BE2C (cell line): Measurements from ENCODE around the gene DYRK4.

Experiments used
- DNase-seq: peaks from one replicate; pipeline ENCODE4 v3.0.0-alpha.2; 2020
- H3K27me3 ChIP-seq: fragments of 250-450 bp; sonication (Bioruptor Pico); 2 replicates; pipeline ENCODE4 v1.5.1; 2020; ENCODE audit warnings: mild to moderate bottlenecking
- H3K36me3 ChIP-seq: fragments of 250-450 bp; sonication (Bioruptor Pico); 2 replicates; pipeline ENCODE4 v1.5.1; 2020; ENCODE audit warnings: mild to moderate bottlenecking
- H3K4me1 ChIP-seq: fragments of 250-450 bp; sonication (Bioruptor Pico); 2 replicates; pipeline ENCODE4 v1.5.1; 2020
- H3K4me3 ChIP-seq: 2 replicates; pipeline ENCODE4 v1.5.1; 2011; ENCODE audit warnings: low read depth, low read length
- H3K9me3 ChIP-seq: fragments of 250-450 bp; sonication (Bioruptor Pico); 2 replicates; pipeline ENCODE4 v1.5.1; 2020
- CTCF ChIP-seq: IDR thresholded peaks from 2 replicates; pipeline ENCODE4 v1.5.1; 2012; ENCODE audit warnings: mild to moderate bottlenecking, low read depth, low read length

Gene DYRK4

GRCh38 chr12:4610481-4610880, 48.5 kb downstream of the DYRK4 start:
- no peak for DNase-seq
- H3K27me3 ChIP-seq: no peaks in the 10 kb centered on the region
- no peaks in the 10 kb centered on the region for H3K9me3 ChIP-seq
- peaks cover 19% of the 10 kb centered on the region for H3K4me1 ChIP-seq
- H3K4me3 ChIP-seq: no peak overlapping the region
- TF ChIP-seq CTCF: no peak
- peaks cover 14% of the 10 kb centered on the region for H3K36me3 ChIP-seq

- DNase-seq: no peak
- no peak for TF ChIP-seq CTCF
- H3K4me1 ChIP-seq: no peaks in the 10 kb centered on the region
- peaks cover 14% of the 10 kb centered on the region for H3K36me3 ChIP-seq
- no peaks in the 10 kb centered on the region for H3K27me3 ChIP-seq
- H3K9me3 ChIP-seq: no peaks in the 10 kb centered on the region
- H3K4me3 ChIP-seq: no peak overlapping the region
Measured at GRCh38 chr12:4615667-4616066, 53.7 kb downstream of the DYRK4 start.

- H3K9me3 ChIP-seq: peaks cover 2% of the 10 kb centered on the region; the same call in 1 of the 2 replicates
- TF ChIP-seq CTCF: no peak
- H3K27me3 ChIP-seq: peaks cover 17% of the 10 kb centered on the region
- H3K36me3 ChIP-seq: no peaks in the 10 kb centered on the region
- no peaks in the 10 kb centered on the region for H3K4me1 ChIP-seq
- DNase-seq: no peak
- no peak overlapping the region for H3K4me3 ChIP-seq
Measured at GRCh38 chr12:4621511-4621910, 59.5 kb downstream of the DYRK4 start.

- H3K4me1 ChIP-seq: no peaks in the 10 kb centered on the region
- DNase-seq: no peak
- peaks cover 2% of the 10 kb centered on the region; the same call in 1 of the 2 replicates for H3K9me3 ChIP-seq
- no peak for TF ChIP-seq CTCF
- H3K27me3 ChIP-seq: peaks cover 51% of the 10 kb centered on the region
- H3K36me3 ChIP-seq: no peaks in the 10 kb centered on the region
- H3K4me3 ChIP-seq: no peak overlapping the region
Measured at GRCh38 chr12:4626543-4626942, 64.5 kb downstream of the DYRK4 start.

- Histone ChIP-seq H3K4me3 (no peak overlapping the region), H3K9me3 (no peaks in the 10 kb centered on the region), H3K4me1 (no peaks in the 10 kb centered on the region), H3K36me3 (no peaks in the 10 kb centered on the region), H3K27me3 (peaks cover 61% of the 10 kb centered on the region)
- DNase-seq: no peak
- no peak for TF ChIP-seq CTCF
Measured at GRCh38 chr12:4628406-4628805, 66.4 kb downstream of the DYRK4 start.

GRCh38 chr12:4630262-4630661, 68.3 kb downstream of the DYRK4 start:
- H3K4me1 ChIP-seq: no peaks in the 10 kb centered on the region
- H3K4me3 ChIP-seq: no peak overlapping the region
- peaks cover 64% of the 10 kb centered on the region for H3K27me3 ChIP-seq
- DNase-seq: no peak
- no peak for TF ChIP-seq CTCF
- no peaks in the 10 kb centered on the region for H3K36me3 ChIP-seq
- no peaks in the 10 kb centered on the region for H3K9me3 ChIP-seq
